HepG2 (cell line): ENCODE results near the gene SLA2. TPM values are rescaled to one million over a fixed set of nuclear protein-coding genes. Genes with fewer than 3 reads are reported as not detected.

Source experiments
- AGO2 ChIP-seq: fragments of 200-400 bp; formaldehyde crosslinking; optimal IDR thresholded peaks from 2 replicates; pipeline ENCODE3; 2017; ENCODE audit warnings: mild to moderate bottlenecking, low read depth, low read length, moderate library complexity
- HMGXB4 ChIP-seq, 2 experiments: sonication (generic) in 1 of 2; formaldehyde crosslinking in 1 of 2; IDR thresholded peaks; 2 replicates each; pipeline versions ENCODE4 v1.4.0 to v1.6.1; 2018 to 2020; ENCODE audit warnings: missing genetic modification reagents in 2 of 2, borderline replicate concordance in 1 of 2, low read depth in 1 of 2, mild to moderate bottlenecking in 1 of 2, missing biosample characterization in 1 of 2
- HNRNPK ChIP-seq: fragments of 200-400 bp; formaldehyde crosslinking; IDR thresholded peaks from 2 replicates; pipeline ENCODE4 v1.6.1; 2018; ENCODE audit warnings: low read length, low read depth, moderate library complexity, mild to moderate bottlenecking; ENCODE audit not compliant: poor library complexity, severe bottlenecking
- KDM4B ChIP-seq: sonication (generic); formaldehyde crosslinking; IDR thresholded peaks from 2 replicates; pipeline ENCODE4 v1.4.0; 2020; ENCODE audit warnings: missing genetic modification reagents
- NAIF1 ChIP-seq: sonication (generic); formaldehyde crosslinking; IDR thresholded peaks from 2 replicates; pipeline ENCODE4 v1.5.0; 2020; ENCODE audit warnings: mild to moderate bottlenecking, missing genetic modification reagents, borderline replicate concordance
- NFKBIZ ChIP-seq: IDR thresholded peaks from 2 replicates; pipeline ENCODE4 v1.6.1; 2018; ENCODE audit warnings: missing genetic modification reagents, missing compliant biosample characterization
- NR1H2 ChIP-seq: sonication (generic); formaldehyde crosslinking; IDR thresholded peaks from 2 replicates; pipeline ENCODE4 v1.8.1; 2022; ENCODE audit warnings: low read depth, missing genetic modification reagents, borderline replicate concordance
- RXRA ChIP-seq: sonication (generic); formaldehyde crosslinking; IDR thresholded peaks from 2 replicates; pipeline ENCODE4 v1.5.1; 2020; ENCODE audit warnings: missing genetic modification reagents
- ZBTB14 ChIP-seq: sonication (generic); formaldehyde crosslinking; IDR thresholded peaks from 2 replicates; pipeline ENCODE4 v1.4.0; 2020; ENCODE audit warnings: missing genetic modification reagents
- ZBTB7A ChIP-seq: sonication (generic); formaldehyde crosslinking; IDR thresholded peaks from 2 replicates; pipeline ENCODE4 v1.8.0; 2022; ENCODE audit warnings: mild to moderate bottlenecking, missing genetic modification reagents
- ZEB1 ChIP-seq: IDR thresholded peaks from 2 replicates; pipeline ENCODE4 v1.6.1; 2012; ENCODE audit warnings: mild to moderate bottlenecking, low read depth, inconsistent platforms; ENCODE audit not compliant: insufficient replicate concordance
- ZNF12 ChIP-seq: sonication (generic); formaldehyde crosslinking; IDR thresholded peaks from 2 replicates; pipeline ENCODE4 v1.5.0; 2020; ENCODE audit warnings: missing genetic modification reagents
- ZNF281 ChIP-seq: sonication (generic); formaldehyde crosslinking; IDR thresholded peaks from 2 replicates; pipeline ENCODE4 v1.4.0; 2020; ENCODE audit warnings: missing genetic modification reagents, borderline replicate concordance
- ZNF598 ChIP-seq: sonication (generic); formaldehyde crosslinking; IDR thresholded peaks from 2 replicates; pipeline ENCODE4 v1.5.1; 2020; ENCODE audit warnings: mild to moderate bottlenecking, missing genetic modification reagents, borderline replicate concordance
- ZNF678 ChIP-seq: sonication (generic); formaldehyde crosslinking; IDR thresholded peaks from 2 replicates; pipeline ENCODE4 v1.4.0; 2020; ENCODE audit warnings: mild to moderate bottlenecking, missing genetic modification reagents
- polyA plus RNA-seq, 8 experiments: library from polyadenylated mRNA; depleted of rRNA in 3 of 8; stranded (reverse) in 7 of 8; unstranded in 1 of 8; fragments of >200 nt; fragmentation: Illumina TruSeq in 4 of 8; extraction: Trizol in 4 of 8; gene quantifications; 2 replicates each; pipeline versions ENCODE4 v1.2.1 to v1.2.3, GENCODE V29; 2011 to 2016; ENCODE audit warnings: low read depth in 4 of 8, missing spikeins in 1 of 8, mixed read lengths in 1 of 8; ENCODE audit not compliant: insufficient read depth in 1 of 8
- total RNA-seq, 5 experiments: library from RNA; depleted of rRNA; stranded (reverse); fragments of >200 nt; fragmentation: Illumina TruSeq; extraction: Trizol; gene quantifications; 2 replicates each; pipeline ENCODE4 v1.2.3, GENCODE V29; 2016; ENCODE audit warnings: low read depth in 1 of 5
- TF ChIP-seq, protein P1 (sequence below): sonication (generic); formaldehyde crosslinking; IDR thresholded peaks from 2 replicates; pipeline ENCODE4 v1.4.0; 2020; ENCODE audit warnings: missing genetic modification reagents

Gene SLA2
- total and polyA plus RNA-seq, 2 of the 13 experiments (the other 11 are each of a cell fraction or from before 2014, with no cell fraction given), result 1.6 to 3.6 TPM

DNA sequence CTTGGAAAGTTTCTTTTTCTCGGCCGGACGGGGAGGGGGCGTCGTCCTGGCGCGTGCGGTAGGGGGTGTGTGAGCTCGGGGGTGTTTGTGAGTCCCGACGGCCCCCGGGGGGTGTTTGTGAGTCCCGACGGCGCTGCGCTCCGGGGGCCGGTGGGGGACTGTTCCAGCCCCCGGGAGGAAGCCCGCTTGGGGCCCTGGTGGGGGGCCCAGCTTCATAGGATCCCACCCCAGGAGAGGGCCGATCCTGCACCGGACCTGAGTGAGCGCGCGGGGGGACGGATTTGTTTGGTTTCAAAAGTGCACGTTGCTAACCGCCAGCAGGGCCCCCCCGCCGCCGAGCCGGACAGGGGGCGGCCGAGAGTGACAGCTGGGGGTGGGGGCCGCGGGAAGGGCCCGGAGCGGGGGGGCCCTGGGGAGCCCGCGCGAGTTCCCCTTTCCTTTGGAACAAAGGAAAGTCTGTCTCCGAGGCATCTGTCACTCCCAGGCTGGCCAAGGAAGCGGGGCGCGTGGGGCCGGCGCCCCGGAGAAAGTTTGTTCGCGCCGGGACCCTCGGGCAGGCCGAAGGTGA is 72.1 kb downstream of the SLA2 start (continued):
- TF ChIP-seq ZEB1 (peak; percentile 30), ZNF678 (0 out of 2 replicates have a peak, but pooled peaks have one; percentile 41), NR1H2 (CRISPR knock-in tag) (no peak), ZBTB14 (CRISPR knock-in tag) (peak; percentile 56; the same call in 1 of the 2 replicates), HNRNPK (peak; percentile 43), NFKBIZ (CRISPR knock-in tag) (peak; percentile 41; the same call in 1 of the 2 replicates), KDM4B (CRISPR knock-in tag) (no peak; the same call in 1 of the 2 replicates), RXRA (0 out of 2 replicates have a peak, but pooled peaks have one; percentile 37), ZNF12 (0 out of 2 replicates have a peak, but pooled peaks have one; percentile 19), HMGXB4 (CRISPR knock-in tag; IDR thresholded peaks at IDR 0.05; ENCODE audit: borderline replicate concordance in 1 of 2, low read depth in 1 of 2) (no peak), ZBTB7A (CRISPR knock-in tag) (peak; percentile 49), AGO2 (peak; percentile 48), ZNF281 (0 out of 2 replicates have a peak, but pooled peaks have one; percentile 31), ZNF598 (no peak), NAIF1 (CRISPR knock-in tag) (0 out of 2 replicates have a peak, but pooled peaks have one; percentile 32)
- TF ChIP-seq, protein P1, sequence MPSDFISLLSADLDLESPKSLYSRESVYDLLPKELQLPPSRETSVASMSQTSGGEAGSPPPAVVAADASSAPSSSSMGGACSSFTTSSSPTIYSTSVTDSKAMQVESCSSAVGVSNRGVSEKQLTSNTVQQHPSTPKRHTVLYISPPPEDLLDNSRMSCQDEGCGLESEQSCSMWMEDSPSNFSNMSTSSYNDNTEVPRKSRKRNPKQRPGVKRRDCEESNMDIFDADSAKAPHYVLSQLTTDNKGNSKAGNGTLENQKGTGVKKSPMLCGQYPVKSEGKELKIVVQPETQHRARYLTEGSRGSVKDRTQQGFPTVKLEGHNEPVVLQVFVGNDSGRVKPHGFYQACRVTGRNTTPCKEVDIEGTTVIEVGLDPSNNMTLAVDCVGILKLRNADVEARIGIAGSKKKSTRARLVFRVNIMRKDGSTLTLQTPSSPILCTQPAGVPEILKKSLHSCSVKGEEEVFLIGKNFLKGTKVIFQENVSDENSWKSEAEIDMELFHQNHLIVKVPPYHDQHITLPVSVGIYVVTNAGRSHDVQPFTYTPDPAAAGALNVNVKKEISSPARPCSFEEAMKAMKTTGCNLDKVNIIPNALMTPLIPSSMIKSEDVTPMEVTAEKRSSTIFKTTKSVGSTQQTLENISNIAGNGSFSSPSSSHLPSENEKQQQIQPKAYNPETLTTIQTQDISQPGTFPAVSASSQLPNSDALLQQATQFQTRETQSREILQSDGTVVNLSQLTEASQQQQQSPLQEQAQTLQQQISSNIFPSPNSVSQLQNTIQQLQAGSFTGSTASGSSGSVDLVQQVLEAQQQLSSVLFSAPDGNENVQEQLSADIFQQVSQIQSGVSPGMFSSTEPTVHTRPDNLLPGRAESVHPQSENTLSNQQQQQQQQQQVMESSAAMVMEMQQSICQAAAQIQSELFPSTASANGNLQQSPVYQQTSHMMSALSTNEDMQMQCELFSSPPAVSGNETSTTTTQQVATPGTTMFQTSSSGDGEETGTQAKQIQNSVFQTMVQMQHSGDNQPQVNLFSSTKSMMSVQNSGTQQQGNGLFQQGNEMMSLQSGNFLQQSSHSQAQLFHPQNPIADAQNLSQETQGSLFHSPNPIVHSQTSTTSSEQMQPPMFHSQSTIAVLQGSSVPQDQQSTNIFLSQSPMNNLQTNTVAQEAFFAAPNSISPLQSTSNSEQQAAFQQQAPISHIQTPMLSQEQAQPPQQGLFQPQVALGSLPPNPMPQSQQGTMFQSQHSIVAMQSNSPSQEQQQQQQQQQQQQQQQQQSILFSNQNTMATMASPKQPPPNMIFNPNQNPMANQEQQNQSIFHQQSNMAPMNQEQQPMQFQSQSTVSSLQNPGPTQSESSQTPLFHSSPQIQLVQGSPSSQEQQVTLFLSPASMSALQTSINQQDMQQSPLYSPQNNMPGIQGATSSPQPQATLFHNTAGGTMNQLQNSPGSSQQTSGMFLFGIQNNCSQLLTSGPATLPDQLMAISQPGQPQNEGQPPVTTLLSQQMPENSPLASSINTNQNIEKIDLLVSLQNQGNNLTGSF (CRISPR knock-in tag), result 0 out of 2 replicates have a peak, but pooled peaks have one; percentile 30
